Suprapubic skin (tissue), 4 donors: ENCODE measurements around the gene GALE.

ENCODE experiments used
- CTCF ChIP-seq, 2 donors: fragments of 200-600 bp in 1 of 2; fragments of 450-650 bp in 1 of 2; sonication (generic) in 1 of 2; IDR thresholded peaks; one replicate each; pipeline ENCODE4 v1.5.1; 2016 to 2019; ENCODE audit warnings: antibody characterized with exemption in 2 of 2, mild to moderate bottlenecking in 1 of 2, moderate library complexity in 1 of 2
- EP300 ChIP-seq: sonication (generic); formaldehyde crosslinking; IDR thresholded peaks from one replicate; pipeline ENCODE4 v1.6.1; 2017; ENCODE audit warnings: antibody characterized with exemption
- POLR2A ChIP-seq, 2 donors: fragments of 450-650 bp; IDR thresholded peaks; one replicate each; pipeline ENCODE4 v1.6.1; 2017; ENCODE audit warnings: antibody characterized with exemption in 2 of 2, mild to moderate bottlenecking in 2 of 2, moderate library complexity in 2 of 2
- POLR2AphosphoS5 ChIP-seq, 3 donors: sonication (generic); formaldehyde crosslinking; IDR thresholded peaks; one replicate each; pipeline ENCODE4 v1.6.1; 2017; ENCODE audit warnings: antibody characterized with exemption in 3 of 3

- TF ChIP-seq CTCF (IDR thresholded peaks at IDR 0.05) (no peak), POLR2AphosphoS5 (IDR thresholded peaks at IDR 0.05) (no peak), POLR2A (IDR thresholded peaks at IDR 0.05) (no peak), EP300 (no peak)
Measured at GRCh38 chr1:23806280-23806679, 5.7 kb upstream of the GALE start.
